H1 (cell line): ENCODE data around the gene MRM2. TPM values are rescaled to one million over a fixed set of nuclear protein-coding genes. Genes with fewer than 3 reads are reported as not detected.

Experiments
- SIX5 ChIP-seq: IDR thresholded peaks from 2 replicates; pipeline ENCODE4 v1.6.1; 2011; ENCODE audit warnings: mild to moderate bottlenecking, low read depth, low read length
- SRF ChIP-seq: IDR thresholded peaks from 2 replicates; pipeline ENCODE4 v1.6.1; 2011; ENCODE audit warnings: mild to moderate bottlenecking, low read depth, low read length, moderate library complexity
- polyA plus RNA-seq, 7 experiments: library from polyadenylated mRNA; depleted of rRNA in 3 of 7; stranded (reverse) in 5 of 7; unstranded in 2 of 7; fragments of >200 nt in 5 of 7; fragments of 200-250 nt in 2 of 7; gene quantifications; 1 replicate in 5 of 7; 2 replicates in 1 of 7; 4 replicates in 1 of 7; pipeline versions ENCODE4 v1.2.1 to v1.2.3, GENCODE V29; 2011 to 2013; ENCODE audit warnings: missing spikeins in 2 of 7, mixed read lengths in 2 of 7
- total RNA-seq: library from RNA; stranded (reverse); fragmentation: NEBNext Ultra II Directional; extraction: Animal tissue kit (Norgen Biotek cat#: 25700); gene quantifications from 2 replicates; pipeline ENCODE4 v1.2.1, GENCODE V29; 2021
- TF ChIP-seq, protein P1 (sequence below): IDR thresholded peaks from 2 replicates; pipeline ENCODE4 v1.6.1; 2011; ENCODE audit warnings: low read length, improper control_type of control experiment

The MRM2 gene
- total and polyA plus RNA-seq, 2 of the 8 experiments (the other 6 are each of a cell fraction or from before 2014, with no cell fraction given) = 17.2 to 38.6 TPM

DNA sequence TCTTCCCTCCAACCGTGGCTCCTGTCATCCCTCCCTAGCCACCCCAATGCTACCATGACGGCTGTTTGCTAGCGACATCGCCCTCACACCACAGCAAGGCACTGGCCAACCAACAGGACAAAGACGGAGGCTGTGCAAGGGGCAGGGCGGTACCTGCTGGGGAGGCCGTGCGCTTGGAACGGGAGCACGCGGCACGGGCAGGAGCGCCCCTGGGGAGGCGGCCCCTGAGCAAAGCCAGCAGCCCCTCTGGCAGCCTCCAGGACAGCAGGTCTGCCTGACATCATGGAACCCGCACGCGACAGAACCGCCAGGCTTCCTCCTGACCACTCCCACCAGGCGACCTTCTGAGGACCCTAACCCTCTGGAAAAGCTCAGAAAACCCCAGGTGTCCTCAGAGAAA is 22.0 kb downstream of the MRM2 start (continued):
- TF ChIP-seq, protein P1, sequence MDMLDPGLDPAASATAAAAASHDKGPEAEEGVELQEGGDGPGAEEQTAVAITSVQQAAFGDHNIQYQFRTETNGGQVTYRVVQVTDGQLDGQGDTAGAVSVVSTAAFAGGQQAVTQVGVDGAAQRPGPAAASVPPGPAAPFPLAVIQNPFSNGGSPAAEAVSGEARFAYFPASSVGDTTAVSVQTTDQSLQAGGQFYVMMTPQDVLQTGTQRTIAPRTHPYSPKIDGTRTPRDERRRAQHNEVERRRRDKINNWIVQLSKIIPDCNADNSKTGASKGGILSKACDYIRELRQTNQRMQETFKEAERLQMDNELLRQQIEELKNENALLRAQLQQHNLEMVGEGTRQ = no peak
- TF ChIP-seq SIX5 = no peak
- no peak for TF ChIP-seq SRF
